Upper lobe of right lung (tissue), 1 donor: ENCODE results near the gene NEB. TPM values are rescaled to one million over a fixed set of nuclear protein-coding genes. Genes with fewer than 3 reads are reported as not detected.

Experiments
- ATAC-seq: fragments of 200-7000 bp; cut with Tn5 transposase; one replicate; pipeline ENCODE4 v1.9.1; 2020; ENCODE audit warnings: mild to moderate bottlenecking, moderate library complexity
- DNase-seq: peaks from one replicate; pipeline ENCODE4 v3.0.0-alpha.2; 2020
- H3K27ac ChIP-seq: fragments of 200-600 bp; one replicate; pipeline ENCODE4 v1.8.0; 2022
- H3K27me3 ChIP-seq: fragments of 200-600 bp; one replicate; pipeline ENCODE4 v1.8.0; 2022; ENCODE audit warnings: mild to moderate bottlenecking
- H3K36me3 ChIP-seq: fragments of 200-600 bp; one replicate; pipeline ENCODE4 v1.8.0; 2022
- H3K4me1 ChIP-seq: fragments of 200-600 bp; one replicate; pipeline ENCODE4 v1.8.0; 2022
- H3K4me3 ChIP-seq: fragments of 200-600 bp; one replicate; pipeline ENCODE4 v1.8.0; 2022; ENCODE audit warnings: mild to moderate bottlenecking
- H3K9me3 ChIP-seq: fragments of 200-600 bp; one replicate; pipeline ENCODE4 v1.8.0; 2022
- intact Hi-C: fragments of 100-400 bp; cut with DNase I; formaldehyde crosslinking; loops from one replicate; pipeline ENCODE4 v1.11.0; 2022
- total RNA-seq: library from RNA; stranded (reverse); fragmentation: NEBNext Ultra II Directional; extraction: Animal tissue kit (Norgen Biotek cat#: 25700); gene quantifications from one replicate; pipeline ENCODE4 v1.2.1, GENCODE V29; 2021
- TF ChIP-seq, protein P1 (sequence below): fragments of 200-600 bp; IDR thresholded peaks from one replicate; pipeline ENCODE4 v1.8.0; 2022; ENCODE audit warnings: antibody characterized with exemption
- donor health status: DM: no; HTN: yes; CAD: no; lungs with severe emphysema.

Gene NEB
- total RNA-seq, 1 donor from 2014 or later, result 1.9 TPM

DNA sequence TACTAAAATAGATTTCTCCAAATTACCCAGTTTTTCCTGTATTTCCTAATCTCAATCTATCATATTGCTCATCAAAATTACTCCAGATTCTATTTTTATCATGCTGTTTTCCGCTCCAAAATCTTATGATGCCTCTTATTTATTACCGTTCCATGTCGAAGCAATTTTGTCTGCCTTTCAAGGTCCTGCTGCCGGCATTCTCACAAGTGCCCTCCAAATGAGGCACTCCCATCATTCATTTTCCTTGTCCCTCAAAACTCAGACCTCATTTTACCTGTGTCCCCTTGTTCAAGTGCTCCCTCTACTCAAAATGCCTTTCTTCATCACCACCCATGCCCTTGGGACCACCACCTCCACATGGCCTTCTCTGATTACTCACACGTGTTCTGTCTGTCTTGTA, 13.1 kb downstream of the NEB start:
- no peak for ATAC-seq
- H3K4me1 ChIP-seq, result no peaks in the 10 kb centered on the region
- no peak overlapping the region for H3K27ac ChIP-seq
- TF ChIP-seq, protein P1, sequence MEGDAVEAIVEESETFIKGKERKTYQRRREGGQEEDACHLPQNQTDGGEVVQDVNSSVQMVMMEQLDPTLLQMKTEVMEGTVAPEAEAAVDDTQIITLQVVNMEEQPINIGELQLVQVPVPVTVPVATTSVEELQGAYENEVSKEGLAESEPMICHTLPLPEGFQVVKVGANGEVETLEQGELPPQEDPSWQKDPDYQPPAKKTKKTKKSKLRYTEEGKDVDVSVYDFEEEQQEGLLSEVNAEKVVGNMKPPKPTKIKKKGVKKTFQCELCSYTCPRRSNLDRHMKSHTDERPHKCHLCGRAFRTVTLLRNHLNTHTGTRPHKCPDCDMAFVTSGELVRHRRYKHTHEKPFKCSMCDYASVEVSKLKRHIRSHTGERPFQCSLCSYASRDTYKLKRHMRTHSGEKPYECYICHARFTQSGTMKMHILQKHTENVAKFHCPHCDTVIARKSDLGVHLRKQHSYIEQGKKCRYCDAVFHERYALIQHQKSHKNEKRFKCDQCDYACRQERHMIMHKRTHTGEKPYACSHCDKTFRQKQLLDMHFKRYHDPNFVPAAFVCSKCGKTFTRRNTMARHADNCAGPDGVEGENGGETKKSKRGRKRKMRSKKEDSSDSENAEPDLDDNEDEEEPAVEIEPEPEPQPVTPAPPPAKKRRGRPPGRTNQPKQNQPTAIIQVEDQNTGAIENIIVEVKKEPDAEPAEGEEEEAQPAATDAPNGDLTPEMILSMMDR, result no peak
- H3K36me3 ChIP-seq, result no peaks in the 10 kb centered on the region
- DNase-seq, result no peak
- H3K4me3 ChIP-seq, result no peak overlapping the region
- H3K9me3 ChIP-seq, result no peaks in the 10 kb centered on the region
- intact Hi-C loops, result no loop called here
- H3K27me3 ChIP-seq, result no peaks in the 10 kb centered on the region

DNA sequence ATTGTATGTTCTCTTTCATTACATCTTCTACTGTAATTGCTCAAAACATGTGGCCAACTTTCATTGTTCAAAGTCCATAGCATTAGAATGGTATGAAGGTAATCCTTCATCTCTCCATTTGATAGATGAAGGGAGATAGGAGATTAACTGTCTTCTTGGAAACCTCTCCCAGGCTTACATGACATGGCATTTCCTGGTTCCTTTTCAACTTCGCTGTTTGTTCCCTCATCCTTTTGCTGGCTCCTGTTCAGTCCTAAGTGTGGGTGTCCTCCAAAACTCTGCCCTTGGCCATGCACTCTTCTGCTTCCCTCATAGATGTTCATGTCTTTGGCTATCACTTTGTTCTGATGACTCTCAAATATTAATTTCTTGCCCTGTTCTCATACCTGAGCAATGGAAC, 13.8 kb downstream of the NEB start:
- Histone ChIP-seq H3K27me3 (no peaks in the 10 kb centered on the region), H3K9me3 (no peaks in the 10 kb centered on the region), H3K36me3 (no peaks in the 10 kb centered on the region), H3K4me3 (no peak overlapping the region), H3K27ac (no peak overlapping the region), H3K4me1 (no peaks in the 10 kb centered on the region)
- ATAC-seq, result no peak
- DNase-seq, result no peak
- TF ChIP-seq, protein P1, result no peak
- intact Hi-C loops, result no loop called here

DNA sequence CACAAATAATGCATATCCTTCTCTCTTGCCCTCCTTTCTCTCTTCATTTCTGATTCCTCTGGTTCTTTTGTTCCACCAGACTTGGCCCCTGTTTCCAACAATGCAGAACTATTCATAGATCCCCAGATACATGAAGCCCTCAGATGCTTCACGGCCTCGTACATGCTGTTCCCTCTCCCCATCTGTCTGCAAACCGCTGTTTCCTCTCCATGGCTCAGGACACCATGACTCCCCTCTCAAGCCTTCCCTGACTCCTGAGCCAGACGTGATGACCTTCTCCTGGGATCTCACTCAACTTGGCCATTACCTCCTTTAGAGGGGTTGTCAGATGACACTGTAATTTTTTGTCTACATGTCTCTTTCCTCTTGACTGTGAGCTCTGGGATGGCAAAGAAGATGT, 15.5 kb downstream of the NEB start:
- ATAC-seq (no peak), DNase-seq (no peak)
- no peaks in the 10 kb centered on the region for H3K27me3 ChIP-seq
- intact Hi-C loops, result no loop called here
- H3K9me3 ChIP-seq, result no peaks in the 10 kb centered on the region
- no peak overlapping the region for H3K4me3 ChIP-seq
- TF ChIP-seq, protein P1, result no peak
- H3K36me3 ChIP-seq, result no peaks in the 10 kb centered on the region
- no peaks in the 10 kb centered on the region for H3K4me1 ChIP-seq
- H3K27ac ChIP-seq, result no peak overlapping the region

DNA sequence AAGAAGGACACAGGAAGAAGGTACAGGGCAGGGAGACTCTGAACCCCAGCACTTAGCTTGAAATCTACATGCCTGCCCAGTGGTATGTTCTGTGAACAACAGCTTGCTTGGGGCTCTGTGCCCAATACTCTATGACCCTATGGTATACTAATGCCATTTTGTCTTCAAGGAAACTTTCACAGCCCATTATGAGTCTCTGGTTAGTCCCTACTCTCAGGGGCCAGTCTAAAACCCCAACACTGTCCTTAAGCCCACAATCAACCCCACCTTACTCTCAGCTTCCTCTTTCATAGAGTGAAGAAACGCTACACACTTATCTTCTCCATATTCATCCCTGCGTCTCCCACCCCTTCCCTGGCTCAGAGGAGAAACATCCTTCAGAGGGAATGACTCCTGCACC, 16.0 kb downstream of the NEB start:
- H3K4me1 ChIP-seq, result no peaks in the 10 kb centered on the region
- H3K36me3 ChIP-seq, result no peaks in the 10 kb centered on the region
- TF ChIP-seq, protein P1, result no peak
- H3K27me3 ChIP-seq, result no peaks in the 10 kb centered on the region
- DNase-seq, result no peak
- no peak overlapping the region for H3K4me3 ChIP-seq
- no peak overlapping the region for H3K27ac ChIP-seq
- no peaks in the 10 kb centered on the region for H3K9me3 ChIP-seq
- no peak for ATAC-seq
- intact Hi-C loops, result no loop called here

DNA sequence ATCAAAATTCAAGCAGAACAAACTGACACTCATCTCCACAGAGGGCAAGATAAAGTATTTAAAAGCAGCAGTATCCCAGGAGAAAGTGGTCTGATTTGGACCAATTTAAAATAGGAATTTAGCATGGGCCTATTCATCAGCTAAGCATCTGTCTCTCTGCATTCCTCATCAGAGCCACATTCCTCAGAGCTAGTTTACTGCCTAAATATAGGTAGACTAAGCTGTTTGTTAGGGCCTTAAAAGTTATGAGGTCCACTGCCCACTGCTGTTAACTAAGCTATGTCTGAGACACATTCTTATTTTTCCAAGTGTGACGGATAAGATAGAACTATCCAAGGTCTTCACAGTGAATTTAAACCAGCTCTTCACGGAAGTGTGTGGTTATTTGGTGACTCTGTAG, 17.6 kb downstream of the NEB start:
- intact Hi-C loops, result no loop called here
- TF ChIP-seq, protein P1, result no peak
- H3K36me3 ChIP-seq, result no peaks in the 10 kb centered on the region
- H3K9me3 ChIP-seq, result no peaks in the 10 kb centered on the region
- ATAC-seq (no peak), DNase-seq (no peak)
- no peak overlapping the region for H3K27ac ChIP-seq
- H3K4me1 ChIP-seq, result no peaks in the 10 kb centered on the region
- no peak overlapping the region for H3K4me3 ChIP-seq
- H3K27me3 ChIP-seq, result no peaks in the 10 kb centered on the region

DNA sequence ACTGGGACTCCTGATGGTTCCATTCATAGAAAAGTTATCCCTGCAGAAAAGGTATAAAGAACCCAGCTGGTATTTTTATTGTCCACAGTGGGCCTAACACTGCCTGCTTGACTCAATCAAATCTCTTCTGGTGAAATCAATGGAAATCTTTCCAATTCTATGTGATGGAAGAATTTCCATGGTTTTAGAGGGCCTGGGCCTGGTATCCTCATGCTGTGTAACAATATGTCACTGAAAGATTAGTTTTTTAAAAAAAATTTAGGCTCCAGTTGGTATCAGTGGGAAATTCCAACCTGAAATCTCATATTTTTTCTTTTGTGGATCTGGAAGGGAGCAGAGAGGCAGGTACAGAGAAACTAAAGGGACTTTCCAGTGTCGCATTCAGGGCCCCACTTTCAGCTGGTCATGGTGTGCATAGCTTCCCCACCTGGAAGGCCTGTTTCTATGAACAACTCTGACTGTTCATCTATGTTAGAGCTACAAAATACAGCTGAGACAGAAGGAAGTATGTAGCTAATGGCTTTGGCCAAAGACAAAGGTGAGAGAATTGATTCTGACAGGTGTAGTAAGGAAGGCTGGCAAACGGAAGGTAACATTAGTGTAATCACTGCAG, 20.9 kb downstream of the NEB start:
- TF ChIP-seq, protein P1, result no peak

More for the DNA sequence above, 20.9 kb downstream of the NEB start:
- H3K9me3 ChIP-seq, result no peaks in the 10 kb centered on the region
- no peaks in the 10 kb centered on the region for H3K36me3 ChIP-seq
- no peaks in the 10 kb centered on the region for H3K27me3 ChIP-seq
- H3K4me3 ChIP-seq, result no peak overlapping the region
- DNase-seq, result no peak
- no peak for ATAC-seq
- intact Hi-C loops, result no loop called here
- no peak overlapping the region for H3K27ac ChIP-seq
- H3K4me1 ChIP-seq, result no peaks in the 10 kb centered on the region
